RWPE2 (cell line): ENCODE results near the gene GHRHR.

ENCODE experiments used
- ATAC-seq: fragments of 200-7000 bp; cut with Tn5 transposase; 3 replicates; pipeline ENCODE4 v1.9.1; 2021; ENCODE audit warnings: low read depth
- DNase-seq: peaks from one replicate; pipeline ENCODE4 v3.0.0-alpha.2; 2020; ENCODE audit warnings: low spot score
- H3K27ac ChIP-seq: fragments of 450-650 bp; 2 replicates; pipeline ENCODE4 v1.5.1; 2017; ENCODE audit warnings: mild to moderate bottlenecking; ENCODE audit not compliant: poor library complexity, severe bottlenecking
- H3K27me3 ChIP-seq: fragments of 250-450 bp; sonication (Bioruptor Pico); 2 replicates; pipeline ENCODE4 v1.5.1; 2021; ENCODE audit warnings: mild to moderate bottlenecking, moderate library complexity; ENCODE audit not compliant: insufficient read depth, poor library complexity, severe bottlenecking
- H3K36me3 ChIP-seq: fragments of 250-450 bp; sonication (Bioruptor Pico); 2 replicates; pipeline ENCODE4 v1.5.1; 2020; ENCODE audit warnings: low read depth, mild to moderate bottlenecking, moderate library complexity
- H3K4me1 ChIP-seq: fragments of 250-450 bp; sonication (Bioruptor Pico); 2 replicates; pipeline ENCODE4 v1.5.1; 2021; ENCODE audit warnings: mild to moderate bottlenecking, moderate library complexity; ENCODE audit not compliant: insufficient read depth, poor library complexity, severe bottlenecking
- H3K4me3 ChIP-seq: fragments of 250-450 bp; sonication (Bioruptor Pico); 2 replicates; pipeline ENCODE4 v1.5.1; 2021; ENCODE audit warnings: mild to moderate bottlenecking, moderate library complexity; ENCODE audit not compliant: severe bottlenecking
- H3K9me3 ChIP-seq: fragments of 250-450 bp; sonication (Bioruptor Pico); 2 replicates; pipeline ENCODE4 v1.5.1; 2021; ENCODE audit warnings: mild to moderate bottlenecking, moderate library complexity; ENCODE audit not compliant: severe bottlenecking
- CTCF ChIP-seq: fragments of 450-650 bp; IDR thresholded peaks from one replicate; pipeline ENCODE4 v1.5.1; 2017; ENCODE audit warnings: mild to moderate bottlenecking, moderate library complexity; ENCODE audit not compliant: poor library complexity, severe bottlenecking

The GHRHR gene

DNA sequence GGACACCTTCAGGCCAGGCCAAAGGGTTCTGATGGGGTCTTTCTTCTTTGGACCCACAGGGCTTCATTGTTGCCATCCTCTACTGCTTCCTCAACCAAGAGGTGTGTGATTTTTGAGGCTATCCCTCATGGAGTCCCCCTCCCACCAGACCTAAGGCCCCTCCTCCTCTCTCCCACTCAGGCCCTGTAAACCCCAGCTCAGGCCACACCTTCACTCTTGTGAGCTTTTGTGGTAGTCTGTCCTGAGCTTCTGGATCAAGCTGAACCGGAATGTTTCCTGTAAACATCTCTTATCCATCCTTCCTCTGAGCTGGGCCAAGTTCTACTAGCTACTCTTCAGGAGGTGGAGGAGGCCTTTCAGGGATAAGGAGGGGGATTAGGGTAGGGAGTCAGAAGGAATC, 13.5 kb downstream of the GHRHR start:
- TF ChIP-seq CTCF, result no peak
- Histone ChIP-seq H3K4me3 (no peak overlapping the region), H3K27me3 (no peaks in the 10 kb centered on the region), H3K27ac (no peak overlapping the region), H3K36me3 (no peaks in the 10 kb centered on the region), H3K9me3 (no peaks in the 10 kb centered on the region), H3K4me1 (no peaks in the 10 kb centered on the region)
- ATAC-seq (no peak), DNase-seq (no peak)

DNA sequence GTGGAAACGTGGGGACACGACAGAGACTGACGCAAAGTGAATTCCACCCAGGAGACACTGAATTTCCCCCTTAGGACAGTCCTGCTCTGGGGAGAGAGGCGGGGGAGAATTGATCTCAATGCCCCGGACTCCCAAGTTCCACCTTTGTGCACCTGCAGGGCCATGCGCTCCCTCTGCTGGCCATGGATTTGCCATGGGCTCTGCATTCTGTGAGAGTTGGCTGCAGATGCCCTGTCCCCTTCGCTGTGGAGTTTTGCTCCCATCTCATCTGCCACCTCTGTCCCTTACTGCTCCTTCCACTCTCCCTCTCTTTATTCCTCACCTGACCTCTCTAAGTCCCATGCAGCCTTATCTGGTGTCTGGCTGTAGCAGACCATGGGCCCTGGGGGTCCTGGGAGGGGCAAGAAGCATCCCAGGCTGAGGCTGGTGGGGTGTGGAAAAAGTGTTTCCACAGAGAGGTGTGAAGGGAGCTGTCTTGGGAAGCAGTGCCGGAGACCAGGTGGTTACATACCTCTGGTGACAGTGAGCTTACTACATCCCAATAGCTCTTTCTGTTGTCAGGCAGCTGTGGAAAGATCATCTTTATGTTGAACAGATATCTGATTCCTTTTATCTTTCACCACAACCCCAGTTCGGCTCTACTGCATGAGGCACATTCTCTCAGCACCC, 14.3 kb downstream of the GHRHR start:
- peak; percentile 59 for TF ChIP-seq CTCF
- peak; percentile 68 for ATAC-seq
- DNase-seq, result no peak

DNA sequence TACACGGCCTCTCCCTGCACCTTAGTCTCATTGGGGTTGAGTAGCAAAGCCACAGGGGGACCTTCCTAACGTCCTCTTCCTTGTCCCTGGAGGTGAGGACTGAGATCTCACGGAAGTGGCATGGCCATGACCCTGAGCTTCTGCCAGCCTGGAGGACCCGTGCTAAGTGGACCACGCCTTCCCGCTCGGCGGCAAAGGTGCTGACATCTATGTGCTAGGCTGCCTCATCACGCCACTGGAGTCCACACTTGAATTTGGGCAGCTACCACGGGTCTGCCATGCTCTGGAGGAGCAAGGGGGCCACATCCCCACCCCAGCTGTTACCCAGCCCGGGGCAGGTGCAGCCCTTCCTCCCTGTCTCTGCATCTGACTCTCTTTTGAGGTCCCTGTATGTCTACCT, 15.3 kb downstream of the GHRHR start:
- Histone ChIP-seq H3K27ac (no peak overlapping the region), H3K9me3 (no peaks in the 10 kb centered on the region), H3K4me1 (no peaks in the 10 kb centered on the region), H3K36me3 (no peaks in the 10 kb centered on the region), H3K27me3 (no peaks in the 10 kb centered on the region), H3K4me3 (no peak overlapping the region)
- DNase-seq, result no peak
- no peak for TF ChIP-seq CTCF
- no peak for ATAC-seq

More for the DNA sequence above, 14.3 kb downstream of the GHRHR start:
- no peak overlapping the region for H3K4me3 ChIP-seq
- no peaks in the 10 kb centered on the region for H3K27me3 ChIP-seq
- H3K9me3 ChIP-seq, result no peaks in the 10 kb centered on the region
- no peak overlapping the region for H3K27ac ChIP-seq
- H3K4me1 ChIP-seq, result no peaks in the 10 kb centered on the region
- H3K36me3 ChIP-seq, result no peaks in the 10 kb centered on the region

- Histone ChIP-seq H3K4me3 (no peak overlapping the region), H3K36me3 (no peaks in the 10 kb centered on the region), H3K9me3 (no peaks in the 10 kb centered on the region), H3K27me3 (no peaks in the 10 kb centered on the region), H3K27ac (no peak overlapping the region), H3K4me1 (no peaks in the 10 kb centered on the region)
- DNase-seq, result no peak
- TF ChIP-seq CTCF, result no peak
- ATAC-seq, result no peak
These were observed 16.4 kb downstream of the GHRHR start for GRCh38 chr7:30980194-30980593.

- no peak overlapping the region for H3K27ac ChIP-seq
- no peaks in the 10 kb centered on the region for H3K9me3 ChIP-seq
- H3K36me3 ChIP-seq, result no peaks in the 10 kb centered on the region
- H3K4me1 ChIP-seq, result no peaks in the 10 kb centered on the region
- no peaks in the 10 kb centered on the region for H3K27me3 ChIP-seq
- no peak for ATAC-seq
- H3K4me3 ChIP-seq, result no peak overlapping the region
- DNase-seq, result no peak
- no peak for TF ChIP-seq CTCF
These were observed 17.0 kb downstream of the GHRHR start for GRCh38 chr7:30980751-30981150.
